Stimulated activated CD4-positive, alpha-beta T cell treated with anti-CD3 and anti-CD28 coated beads, TNF-alpha, amount 100 ng/mL, for 48 hours (primary cell): ENCODE measurements around the gene ZNF385D.
"Not testable (repeated sequence)": the region's sequence is repeated elsewhere in the genome, so short reads cannot be mapped to it uniquely, and the experiment has no call there.

Source experiments
- DNase-seq, 3 donors: peaks; one replicate each; pipeline ENCODE4 v3.0.0-alpha.2; 2020; ENCODE audit warnings: low read depth in 3 of 3

Gene ZNF385D

GRCh38 chr3:21390136-21390535 is 360.9 kb downstream of the ZNF385D start:
- DNase-seq, result no peak

GRCh38 chr3:21387142-21387826 is 363.7 kb downstream of the ZNF385D start:
- DNase-seq, result not testable (repeated sequence)

- DNase-seq, result not testable (repeated sequence)
These were observed 373.0 kb downstream of the ZNF385D start for GRCh38 chr3:21378036-21378435.

GRCh38 chr3:21377071-21377769 is 373.8 kb downstream of the ZNF385D start:
- no peak for DNase-seq

GRCh38 chr3:21372316-21372715 is 378.7 kb downstream of the ZNF385D start:
- no peak for DNase-seq
